ENCODE measurements around the gene SP7. TPM values are rescaled to one million over a fixed set of nuclear protein-coding genes. Genes with fewer than 3 reads are reported as not detected.

SP7 gene
- total RNA-seq, 1 donor from 2014 or later, result not detected

DNA sequence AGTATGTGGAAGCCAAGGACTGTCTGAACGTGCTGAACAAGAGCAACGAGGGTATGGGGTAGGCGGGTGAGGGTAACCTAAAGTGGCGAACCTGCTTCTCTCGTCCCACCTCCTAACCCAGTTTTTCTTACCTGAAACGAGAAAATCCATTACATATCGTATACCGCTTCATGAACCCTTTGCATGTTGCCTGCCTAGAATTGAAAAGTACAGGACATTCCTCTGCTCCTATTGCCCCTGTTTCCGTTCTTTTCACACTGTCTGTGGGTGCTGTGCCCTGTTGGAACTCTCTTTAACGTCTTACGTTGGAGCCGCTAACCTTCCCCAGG, 40.3 kb downstream of the SP7 start:
- H3K27me3 ChIP-seq (ENCODE audit: low read depth), result no peaks in the 10 kb centered on the region
- intact Hi-C loops (cut with DNase I), result no loop called here
- peaks cover 16% of the 10 kb centered on the region for H3K36me3 ChIP-seq
- H3K9me3 ChIP-seq, result no peaks in the 10 kb centered on the region
- H3K4me1 ChIP-seq, result peaks cover 54% of the 10 kb centered on the region
- no peak for ATAC-seq
- H3K4me3 ChIP-seq, result peak overlapping the region; percentile 77
- H3K27ac ChIP-seq, result peak overlapping the region; percentile 92
- DNase-seq, result no peak
- TF ChIP-seq, protein P1, sequence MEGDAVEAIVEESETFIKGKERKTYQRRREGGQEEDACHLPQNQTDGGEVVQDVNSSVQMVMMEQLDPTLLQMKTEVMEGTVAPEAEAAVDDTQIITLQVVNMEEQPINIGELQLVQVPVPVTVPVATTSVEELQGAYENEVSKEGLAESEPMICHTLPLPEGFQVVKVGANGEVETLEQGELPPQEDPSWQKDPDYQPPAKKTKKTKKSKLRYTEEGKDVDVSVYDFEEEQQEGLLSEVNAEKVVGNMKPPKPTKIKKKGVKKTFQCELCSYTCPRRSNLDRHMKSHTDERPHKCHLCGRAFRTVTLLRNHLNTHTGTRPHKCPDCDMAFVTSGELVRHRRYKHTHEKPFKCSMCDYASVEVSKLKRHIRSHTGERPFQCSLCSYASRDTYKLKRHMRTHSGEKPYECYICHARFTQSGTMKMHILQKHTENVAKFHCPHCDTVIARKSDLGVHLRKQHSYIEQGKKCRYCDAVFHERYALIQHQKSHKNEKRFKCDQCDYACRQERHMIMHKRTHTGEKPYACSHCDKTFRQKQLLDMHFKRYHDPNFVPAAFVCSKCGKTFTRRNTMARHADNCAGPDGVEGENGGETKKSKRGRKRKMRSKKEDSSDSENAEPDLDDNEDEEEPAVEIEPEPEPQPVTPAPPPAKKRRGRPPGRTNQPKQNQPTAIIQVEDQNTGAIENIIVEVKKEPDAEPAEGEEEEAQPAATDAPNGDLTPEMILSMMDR (IDR thresholded peaks at IDR 0.05), result no peak

DNA sequence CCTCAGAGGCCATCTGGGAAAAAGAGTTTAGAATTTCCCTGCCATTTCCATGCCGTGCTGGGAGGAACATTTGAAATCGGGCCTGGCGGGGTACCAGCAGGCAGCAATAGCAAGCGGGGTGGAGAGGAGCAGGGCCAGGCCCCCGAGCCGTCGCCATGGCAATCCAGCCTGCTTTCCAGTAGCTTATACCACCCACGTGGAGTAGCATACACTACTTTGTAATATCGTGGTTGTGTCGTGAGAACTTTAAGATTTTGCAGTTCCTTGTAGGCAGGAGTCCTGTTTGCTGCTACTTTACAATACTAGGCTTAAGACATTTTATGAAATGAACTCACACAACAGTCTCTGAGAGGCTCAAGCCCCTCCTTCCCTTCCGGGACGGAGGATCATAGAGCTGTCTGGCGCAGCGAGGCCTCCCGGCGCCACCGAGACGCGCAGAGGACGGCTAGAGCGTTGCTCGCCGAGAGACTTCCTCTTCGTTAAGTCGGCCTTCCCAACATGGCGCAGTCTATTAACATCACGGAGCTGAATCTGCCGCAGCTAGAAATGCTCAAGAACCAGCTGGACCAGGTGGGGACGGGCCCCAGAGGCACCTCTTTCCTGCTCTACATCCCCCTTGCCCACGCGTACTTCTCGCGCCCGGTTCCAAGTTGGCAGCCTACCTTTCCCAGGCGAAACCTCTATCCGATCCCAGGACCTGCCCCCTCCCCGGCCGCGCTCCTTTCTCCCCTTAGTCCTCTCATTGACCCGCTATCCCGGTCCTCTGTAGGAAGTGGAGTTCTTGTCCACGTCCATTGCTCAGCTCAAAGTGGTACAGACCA, 40.9 kb downstream of the SP7 start, which contains the start of gene PFDN5:
Gene PFDN5 (plus strand): TSS at position 473 of the 821 bp plus-strand sequence. CDS start 26 bp downstream, at position 499.
- Histone ChIP-seq H3K27ac (peak within 1 kb of the TSS; percentile 92), H3K9me3 (no peaks in the 10 kb centered on the region), H3K27me3 (ENCODE audit: low read depth) (no peaks in the 10 kb centered on the region), H3K4me1 (peaks cover 48% of the 10 kb centered on the region), H3K4me3 (peak within 1 kb of the TSS; percentile 77), H3K36me3 (peaks cover 16% of the 10 kb centered on the region)
- peak; percentile 91 to 94 for ATAC-seq
- TF ChIP-seq, protein P1 (IDR thresholded peaks at IDR 0.05), result peak; percentile 26
- DNase-seq, result peak; percentile 95
- intact Hi-C loops (cut with DNase I), result no loop called here

DNA sequence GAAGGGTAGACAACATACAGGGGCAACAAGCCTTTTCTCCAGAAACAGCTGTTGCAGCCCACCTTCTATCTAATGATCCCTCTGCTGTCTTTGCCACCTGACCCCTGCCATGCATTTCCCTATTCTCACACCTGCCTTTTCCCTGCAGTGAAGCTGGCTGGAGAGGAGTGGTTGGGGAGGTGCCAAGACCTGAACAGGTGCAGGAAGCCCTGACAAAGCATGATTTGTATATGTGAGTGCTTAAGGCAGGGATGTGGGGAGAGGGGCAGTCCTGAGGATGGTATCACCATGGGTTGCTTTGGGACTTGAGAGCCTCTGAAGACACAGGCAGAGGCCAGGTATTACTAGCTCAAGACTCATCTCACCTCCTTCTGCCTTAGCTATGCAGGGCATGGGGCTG, 43.7 kb downstream of the SP7 start:
- H3K36me3 ChIP-seq, result no peaks in the 10 kb centered on the region
- ATAC-seq (no peak), DNase-seq (no peak)
- peaks cover 25% of the 10 kb centered on the region for H3K4me1 ChIP-seq
- H3K4me3 ChIP-seq, result no peak overlapping the region
- no peak overlapping the region for H3K27ac ChIP-seq
- no peaks in the 10 kb centered on the region for H3K9me3 ChIP-seq
- H3K27me3 ChIP-seq (ENCODE audit: low read depth), result no peaks in the 10 kb centered on the region
- TF ChIP-seq, protein P1 (IDR thresholded peaks at IDR 0.05), result no peak
- intact Hi-C loops (cut with DNase I), result no loop called here

DNA sequence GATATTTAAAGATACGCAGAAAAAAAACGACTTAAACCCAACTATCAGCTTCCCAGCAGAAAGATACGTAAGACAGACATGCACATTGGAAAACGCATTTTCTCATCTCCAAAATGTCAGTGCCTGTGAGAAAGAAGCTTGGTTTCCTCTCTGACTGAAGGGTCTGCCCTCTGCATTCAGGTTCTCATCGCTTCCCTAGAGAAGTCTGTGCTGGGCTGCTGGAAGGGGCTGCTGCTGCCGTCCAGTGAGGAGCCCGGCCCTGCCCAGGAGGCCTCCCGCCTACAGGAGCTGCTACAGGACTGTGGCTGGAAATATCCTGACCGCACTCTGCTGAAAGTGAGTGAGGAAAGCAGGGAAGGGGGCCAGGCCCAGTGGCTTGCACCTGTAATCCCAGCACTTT, 45.5 kb downstream of the SP7 start:
- ATAC-seq (no peak), DNase-seq (no peak)

DNA sequence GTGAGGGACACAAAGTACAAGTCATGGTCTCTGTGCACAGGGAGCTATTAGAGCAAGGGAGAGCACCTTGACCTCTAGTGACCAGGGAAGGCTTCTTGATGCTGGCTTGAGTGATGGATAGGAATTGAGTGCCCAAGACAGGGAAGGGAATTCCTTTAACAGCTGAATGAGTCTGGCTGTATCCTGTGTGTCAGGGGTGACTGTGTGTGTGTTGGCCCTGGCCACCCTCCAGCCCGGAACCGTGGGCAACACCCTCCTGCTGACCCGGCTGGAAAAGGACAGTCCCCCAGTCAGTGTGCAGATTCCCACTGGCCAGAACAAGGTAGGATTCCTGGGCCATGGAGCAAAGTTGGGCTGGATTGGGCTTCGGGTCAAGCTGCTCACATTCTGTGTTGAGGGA, 46.3 kb downstream of the SP7 start:
- ATAC-seq, result no peak
- no peaks in the 10 kb centered on the region for H3K36me3 ChIP-seq
- no peak overlapping the region for H3K27ac ChIP-seq
- no peaks in the 10 kb centered on the region for H3K27me3 ChIP-seq (ENCODE audit: low read depth)
- TF ChIP-seq, protein P1 (IDR thresholded peaks at IDR 0.05), result no peak
- H3K9me3 ChIP-seq, result no peaks in the 10 kb centered on the region
- H3K4me3 ChIP-seq, result no peak overlapping the region
- intact Hi-C loops (cut with DNase I), result loop anchor here (5.0 kb wide), 1 partner anchor 78 kb away; no protein-coding TSS in a partner anchor
- no peak for DNase-seq
- H3K4me1 ChIP-seq, result peaks cover 5% of the 10 kb centered on the region

More for the DNA sequence above, 45.5 kb downstream of the SP7 start:
- Histone ChIP-seq H3K27me3 (ENCODE audit: low read depth) (no peaks in the 10 kb centered on the region), H3K4me3 (no peak overlapping the region), H3K9me3 (no peaks in the 10 kb centered on the region), H3K27ac (no peak overlapping the region), H3K4me1 (peaks cover 9% of the 10 kb centered on the region), H3K36me3 (no peaks in the 10 kb centered on the region)
- intact Hi-C loops (cut with DNase I), result no loop called here
- TF ChIP-seq, protein P1 (IDR thresholded peaks at IDR 0.05), result no peak

All from lower lobe of right lung (tissue), 2 donors.